ENCODE data around the gene TBC1D17. TPM values are rescaled to one million over a fixed set of nuclear protein-coding genes. Genes with fewer than 3 reads are reported as not detected.

TBC1D17 gene
- polyA plus RNA-seq, 1 donor from 2014 or later = 13.1 TPM

- TF ChIP-seq RAD21 (conservative IDR thresholded peaks at IDR 0.05) = no peak
- no peak for TF ChIP-seq SMC3 (conservative IDR thresholded peaks at IDR 0.05; ENCODE audit: poor library complexity)
- no peak for TF ChIP-seq MXI1 (conservative IDR thresholded peaks at IDR 0.05; ENCODE audit: poor library complexity, severe bottlenecking)
- TF ChIP-seq EZH2 (IDR thresholded peaks at IDR 0.05; ENCODE audit: borderline replicate concordance, insufficient read depth, low read length, poor library complexity, severe bottlenecking) = no peak
- no peak for TF ChIP-seq TAF1 (IDR thresholded peaks at IDR 0.05; ENCODE audit: low read depth)
- TF ChIP-seq EP300 (conservative IDR thresholded peaks at IDR 0.05; ENCODE audit: poor library complexity, severe bottlenecking) = no peak
- TF ChIP-seq, protein P1, sequence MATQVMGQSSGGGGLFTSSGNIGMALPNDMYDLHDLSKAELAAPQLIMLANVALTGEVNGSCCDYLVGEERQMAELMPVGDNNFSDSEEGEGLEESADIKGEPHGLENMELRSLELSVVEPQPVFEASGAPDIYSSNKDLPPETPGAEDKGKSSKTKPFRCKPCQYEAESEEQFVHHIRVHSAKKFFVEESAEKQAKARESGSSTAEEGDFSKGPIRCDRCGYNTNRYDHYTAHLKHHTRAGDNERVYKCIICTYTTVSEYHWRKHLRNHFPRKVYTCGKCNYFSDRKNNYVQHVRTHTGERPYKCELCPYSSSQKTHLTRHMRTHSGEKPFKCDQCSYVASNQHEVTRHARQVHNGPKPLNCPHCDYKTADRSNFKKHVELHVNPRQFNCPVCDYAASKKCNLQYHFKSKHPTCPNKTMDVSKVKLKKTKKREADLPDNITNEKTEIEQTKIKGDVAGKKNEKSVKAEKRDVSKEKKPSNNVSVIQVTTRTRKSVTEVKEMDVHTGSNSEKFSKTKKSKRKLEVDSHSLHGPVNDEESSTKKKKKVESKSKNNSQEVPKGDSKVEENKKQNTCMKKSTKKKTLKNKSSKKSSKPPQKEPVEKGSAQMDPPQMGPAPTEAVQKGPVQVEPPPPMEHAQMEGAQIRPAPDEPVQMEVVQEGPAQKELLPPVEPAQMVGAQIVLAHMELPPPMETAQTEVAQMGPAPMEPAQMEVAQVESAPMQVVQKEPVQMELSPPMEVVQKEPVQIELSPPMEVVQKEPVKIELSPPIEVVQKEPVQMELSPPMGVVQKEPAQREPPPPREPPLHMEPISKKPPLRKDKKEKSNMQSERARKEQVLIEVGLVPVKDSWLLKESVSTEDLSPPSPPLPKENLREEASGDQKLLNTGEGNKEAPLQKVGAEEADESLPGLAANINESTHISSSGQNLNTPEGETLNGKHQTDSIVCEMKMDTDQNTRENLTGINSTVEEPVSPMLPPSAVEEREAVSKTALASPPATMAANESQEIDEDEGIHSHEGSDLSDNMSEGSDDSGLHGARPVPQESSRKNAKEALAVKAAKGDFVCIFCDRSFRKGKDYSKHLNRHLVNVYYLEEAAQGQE (IDR thresholded peaks at IDR 0.05; ENCODE audit: borderline replicate concordance) = no peak
- no peak for TF ChIP-seq POLR2AphosphoS5 (IDR thresholded peaks at IDR 0.05)
- no peak for TF ChIP-seq CTCF (IDR thresholded peaks at IDR 0.05; ENCODE audit: poor library complexity, severe bottlenecking)
- H4K20me1 ChIP-seq (ENCODE audit: insufficient read depth) = no peaks in the 10 kb centered on the region
- no peak overlapping the region for H3K4me3 ChIP-seq (ENCODE audit: low read length)
- H3F3A ChIP-seq (ENCODE audit: insufficient read depth, low read length, poor library complexity, severe bottlenecking) = no peaks in the 10 kb centered on the region
- no peak overlapping the region for H3K9ac ChIP-seq (ENCODE audit: low read length)
- no peak overlapping the region for H3K27ac ChIP-seq (ENCODE audit: low read length)
- H3K4me2 ChIP-seq (ENCODE audit: low read length) = no peak overlapping the region
- H2AFZ ChIP-seq (ENCODE audit: low read depth, low read length) = no peak overlapping the region
- H3K27me3 ChIP-seq (ENCODE audit: insufficient read depth, low read depth, low read length) = no peaks in the 10 kb centered on the region
- H3K79me2 ChIP-seq (replicated peaks; ENCODE audit: insufficient read depth, low read length) = no peaks in the 10 kb centered on the region
- no peaks in the 10 kb centered on the region for H3K9me2 ChIP-seq (ENCODE audit: insufficient read depth, low read length)
- no peaks in the 10 kb centered on the region for H3K36me3 ChIP-seq (ENCODE audit: insufficient read depth, low read length)
- H3K9me3 ChIP-seq (ENCODE audit: low read length) = no peaks in the 10 kb centered on the region
Observed at GRCh38 chr19:49913720-49914119, 36.2 kb downstream of the TBC1D17 start.

- Histone ChIP-seq H3K27ac (ENCODE audit: low read length) (no peak overlapping the region), H3K36me3 (ENCODE audit: insufficient read depth, low read length) (no peaks in the 10 kb centered on the region), H3K79me2 (replicated peaks; ENCODE audit: insufficient read depth, low read length) (peaks cover 6% of the 10 kb centered on the region), H3K9ac (ENCODE audit: low read length) (no peak overlapping the region), H3K9me3 (ENCODE audit: low read length) (no peaks in the 10 kb centered on the region), H3K4me3 (ENCODE audit: low read length) (no peak overlapping the region), H3K9me2 (ENCODE audit: insufficient read depth, low read length) (no peaks in the 10 kb centered on the region), H3K4me2 (ENCODE audit: low read length) (no peak overlapping the region), H3F3A (ENCODE audit: insufficient read depth, low read length, poor library complexity, severe bottlenecking) (no peaks in the 10 kb centered on the region), H4K20me1 (ENCODE audit: insufficient read depth) (no peaks in the 10 kb centered on the region), H3K27me3 (ENCODE audit: insufficient read depth, low read depth, low read length) (no peaks in the 10 kb centered on the region), H2AFZ (ENCODE audit: low read depth, low read length) (no peak overlapping the region)
- no peak for TF ChIP-seq EZH2 (IDR thresholded peaks at IDR 0.05; ENCODE audit: borderline replicate concordance, insufficient read depth, low read length, poor library complexity, severe bottlenecking)
- TF ChIP-seq TAF1 (IDR thresholded peaks at IDR 0.05; ENCODE audit: low read depth) = no peak
- TF ChIP-seq SMC3 (conservative IDR thresholded peaks at IDR 0.05; ENCODE audit: poor library complexity) = no peak
- no peak for TF ChIP-seq RAD21 (conservative IDR thresholded peaks at IDR 0.05)
- TF ChIP-seq EP300 (conservative IDR thresholded peaks at IDR 0.05; ENCODE audit: poor library complexity, severe bottlenecking) = no peak
- TF ChIP-seq, protein P1 (IDR thresholded peaks at IDR 0.05; ENCODE audit: borderline replicate concordance) = no peak
- no peak for TF ChIP-seq CTCF (IDR thresholded peaks at IDR 0.05; ENCODE audit: poor library complexity, severe bottlenecking)
- no peak for TF ChIP-seq MXI1 (conservative IDR thresholded peaks at IDR 0.05; ENCODE audit: poor library complexity, severe bottlenecking)
- no peak for TF ChIP-seq POLR2AphosphoS5 (IDR thresholded peaks at IDR 0.05)
Observed at GRCh38 chr19:49915271-49915670, 37.8 kb downstream of the TBC1D17 start.

All from neural cell (in vitro differentiated cells).